GM21423 (cell line): Measurements from ENCODE around the gene FCHO2.

Source experiments
- ATAC-seq: cut with Tn5 transposase; IDR thresholded peaks from one replicate; pipeline ENCODE4 v1.9.1; 2021; ENCODE audit warnings: mild to moderate bottlenecking, moderate library complexity; ENCODE audit not compliant: unreplicated experiment

Gene FCHO2

GRCh38 chr5:73132759-73133158 lies 176.9 kb downstream of the FCHO2 start:
- ATAC-seq, result no peak

GRCh38 chr5:73135021-73135420 lies 179.2 kb downstream of the FCHO2 start:
- no peak for ATAC-seq

- no peak for ATAC-seq
These were observed 179.7 kb downstream of the FCHO2 start for GRCh38 chr5:73135429-73136054.

- no peak for ATAC-seq
These were observed 180.3 kb downstream of the FCHO2 start for GRCh38 chr5:73136055-73136562.

- no peak for ATAC-seq
These were observed 182.0 kb downstream of the FCHO2 start for GRCh38 chr5:73137563-73138530.

GRCh38 chr5:73139485-73139884 lies 183.6 kb downstream of the FCHO2 start:
- no peak for ATAC-seq
